ENCODE measurements around the gene FAM83D.

Gene FAM83D

GRCh38 chr20:38939686-38940085 is 13.5 kb downstream of the FAM83D start:
- no peak overlapping the region for H3K27ac ChIP-seq (ENCODE audit: low read length)

GRCh38 chr20:38940644-38941043 is 14.4 kb downstream of the FAM83D start:
- Histone ChIP-seq H3K9me3 (replicated peaks; ENCODE audit: insufficient read depth, low read length) (no peaks in the 10 kb centered on the region), H3K4me1 (ENCODE audit: low read length) (no peaks in the 10 kb centered on the region), H3K4me3 (ENCODE audit: low read length) (no peak overlapping the region), H3K27ac (ENCODE audit: low read length) (no peak overlapping the region), H3K36me3 (replicated peaks; ENCODE audit: insufficient read depth, low read length) (peaks cover 14% of the 10 kb centered on the region; the same call in 1 of the 2 replicates), H3K79me2 (ENCODE audit: low read length) (peaks cover 87% of the 10 kb centered on the region), H4K20me1 (ENCODE audit: insufficient read depth, low read length) (no peaks in the 10 kb centered on the region), H3K9ac (ENCODE audit: low read length) (no peak overlapping the region), H2AFZ (ENCODE audit: low read length) (no peak overlapping the region), H3K9me2 (replicated peaks; ENCODE audit: insufficient read depth, low read length) (no peaks in the 10 kb centered on the region), H3K4me2 (ENCODE audit: low read depth, low read length) (no peak overlapping the region), H3F3A (ENCODE audit: insufficient read depth, low read length) (0 out of 2 replicates have a peak, but pooled peaks cover 4% of the 10 kb centered on the region), H3K27me3 (replicated peaks; ENCODE audit: insufficient read depth, low read length) (no peaks in the 10 kb centered on the region)
- no peak for DNase-seq
- TF ChIP-seq CTCF (IDR thresholded peaks at IDR 0.05; ENCODE audit: low read length), result no peak
- TF ChIP-seq EZH2 (optimal IDR thresholded peaks at IDR 0.05; ENCODE audit: low read depth, low read length), result no peak
- TF ChIP-seq EZH2phosphoT487 (IDR thresholded peaks at IDR 0.05; ENCODE audit: low read length), result no peak

More at GRCh38 chr20:38939686-38940085, 13.5 kb downstream of the FAM83D start:
- no peak overlapping the region for H2AFZ ChIP-seq (ENCODE audit: low read length)
- H3K27me3 ChIP-seq (replicated peaks; ENCODE audit: insufficient read depth, low read length), result no peaks in the 10 kb centered on the region
- H3K9me2 ChIP-seq (replicated peaks; ENCODE audit: insufficient read depth, low read length), result no peaks in the 10 kb centered on the region
- H3K4me1 ChIP-seq (ENCODE audit: low read length), result no peaks in the 10 kb centered on the region
- H3K9me3 ChIP-seq (replicated peaks; ENCODE audit: insufficient read depth, low read length), result no peaks in the 10 kb centered on the region
- H4K20me1 ChIP-seq (ENCODE audit: insufficient read depth, low read length), result peaks cover 1% of the 10 kb centered on the region; the same call in 1 of the 2 replicates
- 0 out of 2 replicates have a peak, but pooled peaks cover 4% of the 10 kb centered on the region for H3F3A ChIP-seq (ENCODE audit: insufficient read depth, low read length)
- H3K79me2 ChIP-seq (ENCODE audit: low read length), result peaks cover 93% of the 10 kb centered on the region
- no peak overlapping the region for H3K4me3 ChIP-seq (ENCODE audit: low read length)
- no peak for DNase-seq
- no peak overlapping the region for H3K4me2 ChIP-seq (ENCODE audit: low read depth, low read length)
- no peak for TF ChIP-seq EZH2 (optimal IDR thresholded peaks at IDR 0.05; ENCODE audit: low read depth, low read length)
- no peak for TF ChIP-seq EZH2phosphoT487 (IDR thresholded peaks at IDR 0.05; ENCODE audit: low read length)
- TF ChIP-seq CTCF (IDR thresholded peaks at IDR 0.05; ENCODE audit: low read length), result no peak
- peaks cover 14% of the 10 kb centered on the region; the same call in 1 of the 2 replicates for H3K36me3 ChIP-seq (replicated peaks; ENCODE audit: insufficient read depth, low read length)
- no peak overlapping the region for H3K9ac ChIP-seq (ENCODE audit: low read length)

GRCh38 chr20:38941726-38942389 is 15.6 kb downstream of the FAM83D start:
- no peaks in the 10 kb centered on the region for H3K9me3 ChIP-seq (replicated peaks; ENCODE audit: insufficient read depth, low read length)
- no peaks in the 10 kb centered on the region for H3K9me2 ChIP-seq (replicated peaks; ENCODE audit: insufficient read depth, low read length)
- H3K27ac ChIP-seq (ENCODE audit: low read length), result no peak overlapping the region
- no peak for DNase-seq
- H2AFZ ChIP-seq (ENCODE audit: low read length), result no peak overlapping the region
- no peaks in the 10 kb centered on the region for H3K4me1 ChIP-seq (ENCODE audit: low read length)
- 0 out of 2 replicates have a peak, but pooled peaks cover 4% of the 10 kb centered on the region for H3F3A ChIP-seq (ENCODE audit: insufficient read depth, low read length)
- H3K36me3 ChIP-seq (replicated peaks; ENCODE audit: insufficient read depth, low read length), result peaks cover 16% of the 10 kb centered on the region; the same call in 1 of the 2 replicates
- peaks cover 80% of the 10 kb centered on the region for H3K79me2 ChIP-seq (ENCODE audit: low read length)
- H3K4me3 ChIP-seq (ENCODE audit: low read length), result no peak overlapping the region
- no peak overlapping the region for H3K9ac ChIP-seq (ENCODE audit: low read length)
- H4K20me1 ChIP-seq (ENCODE audit: insufficient read depth, low read length), result no peaks in the 10 kb centered on the region
- no peak overlapping the region for H3K4me2 ChIP-seq (ENCODE audit: low read depth, low read length)
- TF ChIP-seq EZH2phosphoT487 (IDR thresholded peaks at IDR 0.05; ENCODE audit: low read length), result no peak
- no peak for TF ChIP-seq CTCF (IDR thresholded peaks at IDR 0.05; ENCODE audit: low read length)
- no peak for TF ChIP-seq EZH2 (optimal IDR thresholded peaks at IDR 0.05; ENCODE audit: low read depth, low read length)
- no peaks in the 10 kb centered on the region for H3K27me3 ChIP-seq (replicated peaks; ENCODE audit: insufficient read depth, low read length)
